ENCODE results near the gene LILRB5.

- TF ChIP-seq POLR2A (IDR thresholded peaks at IDR 0.05), result no peak
- TF ChIP-seq CTCF (IDR thresholded peaks at IDR 0.05), result no peak
These were observed at the start of gene LILRB5 for GRCh38 chr19:54257116-54257480.
